Measurements from ENCODE around the gene GBA3.

The GBA3 gene

GRCh38 chr4:22703912-22704311 lies 11.2 kb downstream of the GBA3 start:
- no peak for DNase-seq

- DNase-seq, result no peak
Measured at GRCh38 chr4:22707390-22707789, 14.7 kb downstream of the GBA3 start.

GRCh38 chr4:22708961-22709360 lies 16.2 kb downstream of the GBA3 start:
- DNase-seq, result no peak

GRCh38 chr4:22712105-22712504 lies 19.4 kb downstream of the GBA3 start:
- no peak for DNase-seq

GRCh38 chr4:22712529-22712928 lies 19.8 kb downstream of the GBA3 start:
- DNase-seq, result no peak

GRCh38 chr4:22713841-22714240 lies 21.1 kb downstream of the GBA3 start:
- DNase-seq, result no peak

GRCh38 chr4:22719218-22719617 lies 26.5 kb downstream of the GBA3 start:
- DNase-seq, result no peak

- no peak for DNase-seq
Measured at GRCh38 chr4:22720091-22720490, 27.4 kb downstream of the GBA3 start.

GRCh38 chr4:22721204-22721603 lies 28.5 kb downstream of the GBA3 start:
- DNase-seq, result no peak

- DNase-seq, result no peak
Measured at GRCh38 chr4:22730021-22730420, 37.3 kb downstream of the GBA3 start.

GRCh38 chr4:22733816-22734215 lies 41.1 kb downstream of the GBA3 start:
- DNase-seq, result no peak

GRCh38 chr4:22736912-22737311 lies 44.2 kb downstream of the GBA3 start:
- no peak for DNase-seq

- no peak for DNase-seq
Measured at GRCh38 chr4:22739968-22740367, 47.2 kb downstream of the GBA3 start.

GRCh38 chr4:22741744-22742143 lies 49.0 kb downstream of the GBA3 start:
- DNase-seq, result no peak

- no peak for DNase-seq
Measured at GRCh38 chr4:22743290-22743689, 50.6 kb downstream of the GBA3 start.

- no peak for DNase-seq
Measured at GRCh38 chr4:22744478-22745062, 51.8 kb downstream of the GBA3 start.

GRCh38 chr4:22745234-22745633 lies 52.5 kb downstream of the GBA3 start:
- DNase-seq, result no peak

GRCh38 chr4:22754116-22754515 lies 61.4 kb downstream of the GBA3 start:
- DNase-seq, result no peak

- no peak for DNase-seq
Measured at GRCh38 chr4:22762548-22762947, 69.8 kb downstream of the GBA3 start.

- no peak for DNase-seq
Measured at GRCh38 chr4:22764183-22764582, 71.4 kb downstream of the GBA3 start.

- no peak for DNase-seq
Measured at GRCh38 chr4:22766068-22766467, 73.3 kb downstream of the GBA3 start.

GRCh38 chr4:22778547-22779163 lies 85.9 kb downstream of the GBA3 start:
- DNase-seq, result no peak

GRCh38 chr4:22780317-22780716 lies 87.6 kb downstream of the GBA3 start:
- no peak for DNase-seq

GRCh38 chr4:22780797-22781196 lies 88.1 kb downstream of the GBA3 start:
- no peak for DNase-seq

- no peak for DNase-seq
Measured at GRCh38 chr4:22787753-22788375, 95.1 kb downstream of the GBA3 start.

All from fibroblast of skin of right biceps (primary cell).